Measurements from ENCODE around the gene PARS2.
"Not testable (repeated sequence)": the region's sequence is repeated elsewhere in the genome, so short reads cannot be mapped to it uniquely, and the experiment has no call there.

Gene PARS2

GRCh38 chr1:54782588-54782987 is 18.3 kb upstream of the PARS2 start:
- H3K27me3 ChIP-seq (ENCODE audit: low read depth, low read length): no peaks in the 10 kb centered on the region
- no peak overlapping the region for H3K27ac ChIP-seq (ENCODE audit: low read length)
- H3K4me3 ChIP-seq (ENCODE audit: low read depth in 1 of 2, low read length in 2 of 2): no peak overlapping the region
- no peaks in the 10 kb centered on the region for H3K9me3 ChIP-seq (ENCODE audit: control insufficient read depth in 1 of 2, low read length in 2 of 2)
- no peaks in the 10 kb centered on the region for H3K36me3 ChIP-seq (ENCODE audit: control insufficient read depth in 1 of 2, insufficient read depth in 2 of 2, low read length in 2 of 2)
- H3K4me1 ChIP-seq (ENCODE audit: control insufficient read depth in 1 of 2, insufficient read depth in 2 of 2, low read length in 2 of 2): peaks cover 0 to 6% of the 10 kb centered on the region in 2 donors

GRCh38 chr1:54782156-54782555 is 17.8 kb upstream of the PARS2 start:
- peaks cover 0 to 6% of the 10 kb centered on the region in 2 donors for H3K4me1 ChIP-seq (ENCODE audit: control insufficient read depth in 1 of 2, insufficient read depth in 2 of 2, low read length in 2 of 2)
- no peaks in the 10 kb centered on the region for H3K9me3 ChIP-seq (ENCODE audit: control insufficient read depth in 1 of 2, low read length in 2 of 2)
- H3K27me3 ChIP-seq (ENCODE audit: low read depth, low read length): no peaks in the 10 kb centered on the region
- no peak overlapping the region for H3K27ac ChIP-seq (ENCODE audit: low read length)
- no peaks in the 10 kb centered on the region for H3K36me3 ChIP-seq (ENCODE audit: control insufficient read depth in 1 of 2, insufficient read depth in 2 of 2, low read length in 2 of 2)
- H3K4me3 ChIP-seq (ENCODE audit: low read depth in 1 of 2, low read length in 2 of 2): no peak overlapping the region

- Histone ChIP-seq H3K4me1 (ENCODE audit: control insufficient read depth in 1 of 2, insufficient read depth in 2 of 2, low read length in 2 of 2) (peaks cover 0 to 6% of the 10 kb centered on the region in 2 donors), H3K9me3 (ENCODE audit: control insufficient read depth in 1 of 2, low read length in 2 of 2) (no peaks in the 10 kb centered on the region), H3K27me3 (ENCODE audit: low read depth, low read length) (no peaks in the 10 kb centered on the region), H3K36me3 (ENCODE audit: control insufficient read depth in 1 of 2, insufficient read depth in 2 of 2, low read length in 2 of 2) (no peaks in the 10 kb centered on the region), H3K4me3 (ENCODE audit: low read depth in 1 of 2, low read length in 2 of 2) (no peak overlapping the region), H3K27ac (ENCODE audit: low read length) (no peak overlapping the region)
These were observed 16.9 kb upstream of the PARS2 start for GRCh38 chr1:54781023-54781723.

GRCh38 chr1:54777431-54777830 is 13.1 kb upstream of the PARS2 start:
- Histone ChIP-seq H3K27ac (ENCODE audit: low read length) (no peak overlapping the region), H3K4me3 (ENCODE audit: low read depth in 1 of 2, low read length in 2 of 2) (no peak overlapping the region), H3K9me3 (ENCODE audit: control insufficient read depth in 1 of 2, low read length in 2 of 2) (no peaks in the 10 kb centered on the region)

GRCh38 chr1:54777011-54777410 is 12.7 kb upstream of the PARS2 start:
- Histone ChIP-seq H3K27ac (ENCODE audit: low read length) (no peak overlapping the region), H3K4me3 (ENCODE audit: low read depth in 1 of 2, low read length in 2 of 2) (no peak overlapping the region), H3K4me1 (ENCODE audit: control insufficient read depth in 1 of 2, insufficient read depth in 2 of 2, low read length in 2 of 2) (peaks cover 0 to 6% of the 10 kb centered on the region in 2 donors), H3K9me3 (ENCODE audit: control insufficient read depth in 1 of 2, low read length in 2 of 2) (no peaks in the 10 kb centered on the region), H3K27me3 (ENCODE audit: low read depth, low read length) (no peaks in the 10 kb centered on the region), H3K36me3 (ENCODE audit: control insufficient read depth in 1 of 2, insufficient read depth in 2 of 2, low read length in 2 of 2) (no peaks in the 10 kb centered on the region)

More at GRCh38 chr1:54777431-54777830, 13.1 kb upstream of the PARS2 start:
- Histone ChIP-seq H3K27me3 (ENCODE audit: low read depth, low read length) (no peaks in the 10 kb centered on the region), H3K36me3 (ENCODE audit: control insufficient read depth in 1 of 2, insufficient read depth in 2 of 2, low read length in 2 of 2) (no peaks in the 10 kb centered on the region), H3K4me1 (ENCODE audit: control insufficient read depth in 1 of 2, insufficient read depth in 2 of 2, low read length in 2 of 2) (peaks cover 0 to 6% of the 10 kb centered on the region in 2 donors)

GRCh38 chr1:54775828-54776721 is 11.8 kb upstream of the PARS2 start:
- not testable (repeated sequence) for H3K27me3 ChIP-seq (ENCODE audit: low read depth, low read length); H3K4me1 ChIP-seq (ENCODE audit: control insufficient read depth in 1 of 2, insufficient read depth in 2 of 2, low read length in 2 of 2); H3K36me3 ChIP-seq (ENCODE audit: control insufficient read depth in 1 of 2, insufficient read depth in 2 of 2, low read length in 2 of 2)

GRCh38 chr1:54774820-54775498 is 10.6 kb upstream of the PARS2 start:
- no peak overlapping the region for H3K27ac ChIP-seq (ENCODE audit: low read length)
- no peaks in the 10 kb centered on the region for H3K27me3 ChIP-seq (ENCODE audit: low read depth, low read length)
- no peaks in the 10 kb centered on the region for H3K9me3 ChIP-seq (ENCODE audit: control insufficient read depth in 1 of 2, low read length in 2 of 2)
- H3K4me3 ChIP-seq (ENCODE audit: low read depth in 1 of 2, low read length in 2 of 2): no peak overlapping the region
- H3K36me3 ChIP-seq (ENCODE audit: control insufficient read depth in 1 of 2, insufficient read depth in 2 of 2, low read length in 2 of 2): no peaks in the 10 kb centered on the region
- H3K4me1 ChIP-seq (ENCODE audit: control insufficient read depth in 1 of 2, insufficient read depth in 2 of 2, low read length in 2 of 2): no peaks in the 10 kb centered on the region

More at GRCh38 chr1:54775828-54776721, 11.8 kb upstream of the PARS2 start:
- not testable (repeated sequence) for H3K4me3 ChIP-seq (ENCODE audit: low read depth in 1 of 2, low read length in 2 of 2); H3K9me3 ChIP-seq (ENCODE audit: control insufficient read depth in 1 of 2, low read length in 2 of 2); H3K27ac ChIP-seq (ENCODE audit: low read length)

- no peak overlapping the region for H3K27ac ChIP-seq (ENCODE audit: low read length)
- H3K4me3 ChIP-seq (ENCODE audit: low read depth in 1 of 2, low read length in 2 of 2): no peak overlapping the region
- no peaks in the 10 kb centered on the region for H3K9me3 ChIP-seq (ENCODE audit: control insufficient read depth in 1 of 2, low read length in 2 of 2)
- no peaks in the 10 kb centered on the region for H3K4me1 ChIP-seq (ENCODE audit: control insufficient read depth in 1 of 2, insufficient read depth in 2 of 2, low read length in 2 of 2)
- no peaks in the 10 kb centered on the region for H3K27me3 ChIP-seq (ENCODE audit: low read depth, low read length)
- no peaks in the 10 kb centered on the region for H3K36me3 ChIP-seq (ENCODE audit: control insufficient read depth in 1 of 2, insufficient read depth in 2 of 2, low read length in 2 of 2)
These were observed 8.6 kb upstream of the PARS2 start for GRCh38 chr1:54772951-54773350.

GRCh38 chr1:54768093-54768492 is 3.8 kb upstream of the PARS2 start:
- Histone ChIP-seq H3K27ac (ENCODE audit: low read length) (no peak overlapping the region), H3K4me3 (ENCODE audit: low read depth in 1 of 2, low read length in 2 of 2) (no peak overlapping the region), H3K4me1 (ENCODE audit: control insufficient read depth in 1 of 2, insufficient read depth in 2 of 2, low read length in 2 of 2) (peaks cover 5 to 8% of the 10 kb centered on the region in 2 donors), H3K36me3 (ENCODE audit: control insufficient read depth in 1 of 2, insufficient read depth in 2 of 2, low read length in 2 of 2) (no peaks in the 10 kb centered on the region), H3K9me3 (ENCODE audit: control insufficient read depth in 1 of 2, low read length in 2 of 2) (no peaks in the 10 kb centered on the region), H3K27me3 (ENCODE audit: low read depth, low read length) (no peaks in the 10 kb centered on the region)

- no peaks in the 10 kb centered on the region for H3K27me3 ChIP-seq (ENCODE audit: low read depth, low read length)
- no peak overlapping the region for H3K27ac ChIP-seq (ENCODE audit: low read length)
- peaks cover 5 to 9% of the 10 kb centered on the region in 2 donors for H3K4me1 ChIP-seq (ENCODE audit: control insufficient read depth in 1 of 2, insufficient read depth in 2 of 2, low read length in 2 of 2)
- no peaks in the 10 kb centered on the region for H3K36me3 ChIP-seq (ENCODE audit: control insufficient read depth in 1 of 2, insufficient read depth in 2 of 2, low read length in 2 of 2)
- no peaks in the 10 kb centered on the region for H3K9me3 ChIP-seq (ENCODE audit: control insufficient read depth in 1 of 2, low read length in 2 of 2)
- H3K4me3 ChIP-seq (ENCODE audit: low read depth in 1 of 2, low read length in 2 of 2): no peak overlapping the region
These were observed 3.2 kb upstream of the PARS2 start for GRCh38 chr1:54767526-54767925.

- no peak overlapping the region for H3K27ac ChIP-seq (ENCODE audit: low read length)
- peaks cover 5 to 9% of the 10 kb centered on the region in 2 donors for H3K4me1 ChIP-seq (ENCODE audit: control insufficient read depth in 1 of 2, insufficient read depth in 2 of 2, low read length in 2 of 2)
- no peak overlapping the region for H3K4me3 ChIP-seq (ENCODE audit: low read depth in 1 of 2, low read length in 2 of 2)
- no peaks in the 10 kb centered on the region for H3K9me3 ChIP-seq (ENCODE audit: control insufficient read depth in 1 of 2, low read length in 2 of 2)
- H3K36me3 ChIP-seq (ENCODE audit: control insufficient read depth in 1 of 2, insufficient read depth in 2 of 2, low read length in 2 of 2): no peaks in the 10 kb centered on the region
- no peaks in the 10 kb centered on the region for H3K27me3 ChIP-seq (ENCODE audit: low read depth, low read length)
These were observed 2.4 kb upstream of the PARS2 start for GRCh38 chr1:54766726-54767125.

All from muscle layer of duodenum (tissue), 2 donors.